ENCODE data around the gene SGIP1.

DNA sequence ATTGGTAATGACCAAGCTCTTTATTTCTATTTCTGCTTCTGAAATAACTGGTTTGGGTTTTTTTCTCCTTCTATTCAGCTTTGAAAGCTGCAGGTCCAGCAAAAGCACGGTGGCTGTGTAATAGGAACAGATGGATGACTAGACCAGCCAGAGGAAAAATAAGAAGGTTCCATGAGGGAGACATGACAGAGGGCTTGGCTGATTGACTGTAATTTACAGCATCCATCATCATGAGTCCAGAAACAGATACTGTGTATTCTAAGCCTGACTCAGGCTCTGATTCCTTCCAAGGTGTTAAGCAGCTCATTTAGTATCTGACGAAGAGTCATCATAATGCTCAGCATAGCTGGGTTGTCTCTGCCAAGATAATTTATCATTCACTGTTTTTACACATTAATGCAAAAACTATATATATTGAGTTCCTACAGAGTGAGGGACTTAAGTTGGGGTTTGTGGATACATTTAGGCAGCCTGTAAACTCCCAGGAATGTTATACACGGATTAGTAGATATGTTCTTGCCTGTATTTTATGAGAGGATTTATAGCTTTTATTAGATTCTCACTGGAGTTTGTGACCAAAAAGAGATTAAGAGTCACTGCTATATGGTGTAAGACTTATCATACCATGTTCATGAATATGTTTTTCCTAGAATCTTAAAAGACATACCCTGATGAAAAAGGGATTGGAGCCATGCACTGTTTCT lies 72.6 kb downstream of the SGIP1 start:
- TF ChIP-seq, protein P1, sequence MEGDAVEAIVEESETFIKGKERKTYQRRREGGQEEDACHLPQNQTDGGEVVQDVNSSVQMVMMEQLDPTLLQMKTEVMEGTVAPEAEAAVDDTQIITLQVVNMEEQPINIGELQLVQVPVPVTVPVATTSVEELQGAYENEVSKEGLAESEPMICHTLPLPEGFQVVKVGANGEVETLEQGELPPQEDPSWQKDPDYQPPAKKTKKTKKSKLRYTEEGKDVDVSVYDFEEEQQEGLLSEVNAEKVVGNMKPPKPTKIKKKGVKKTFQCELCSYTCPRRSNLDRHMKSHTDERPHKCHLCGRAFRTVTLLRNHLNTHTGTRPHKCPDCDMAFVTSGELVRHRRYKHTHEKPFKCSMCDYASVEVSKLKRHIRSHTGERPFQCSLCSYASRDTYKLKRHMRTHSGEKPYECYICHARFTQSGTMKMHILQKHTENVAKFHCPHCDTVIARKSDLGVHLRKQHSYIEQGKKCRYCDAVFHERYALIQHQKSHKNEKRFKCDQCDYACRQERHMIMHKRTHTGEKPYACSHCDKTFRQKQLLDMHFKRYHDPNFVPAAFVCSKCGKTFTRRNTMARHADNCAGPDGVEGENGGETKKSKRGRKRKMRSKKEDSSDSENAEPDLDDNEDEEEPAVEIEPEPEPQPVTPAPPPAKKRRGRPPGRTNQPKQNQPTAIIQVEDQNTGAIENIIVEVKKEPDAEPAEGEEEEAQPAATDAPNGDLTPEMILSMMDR (IDR thresholded peaks at IDR 0.05), result no peak
- TF ChIP-seq POLR2A (IDR thresholded peaks at IDR 0.05) (no peak), POLR2AphosphoS5 (IDR thresholded peaks at IDR 0.05) (no peak)

Data from prostate gland (tissue), 2 donors.